ENCODE data around the gene MAPK4.
"Not testable (repeated sequence)": the region's sequence is repeated elsewhere in the genome, so short reads cannot be mapped to it uniquely, and the experiment has no call there.

Gene MAPK4

GRCh38 chr18:50559752-50560680, at the start of gene MAPK4:
MAPK4 (plus strand) TSS chr18:50560087; CDS start chr18:50663959, 103,872 bp downstream.
- no peak for DNase-seq (ENCODE audit: extremely low read depth, low read depth)
- TF ChIP-seq CTCF (IDR thresholded peaks at IDR 0.05; ENCODE audit: low read depth, low read length) = no peak

- not testable (repeated sequence) for DNase-seq (ENCODE audit: extremely low read depth, low read depth)
Observed at GRCh38 chr18:50517277-50517676, 42.6 kb upstream of the MAPK4 start.

- DNase-seq (ENCODE audit: extremely low read depth, low read depth) = no peak
- no peak for TF ChIP-seq CTCF (IDR thresholded peaks at IDR 0.05; ENCODE audit: low read depth, low read length)
Observed at GRCh38 chr18:50518787-50519546, 40.9 kb upstream of the MAPK4 start.

GRCh38 chr18:50523165-50523564, 36.7 kb upstream of the MAPK4 start:
- no peak for DNase-seq (ENCODE audit: extremely low read depth, low read depth)
- no peak for TF ChIP-seq CTCF (IDR thresholded peaks at IDR 0.05; ENCODE audit: low read depth, low read length)

GRCh38 chr18:50527636-50528307, 32.1 kb upstream of the MAPK4 start:
- no peak for DNase-seq (ENCODE audit: extremely low read depth, low read depth)
- TF ChIP-seq CTCF (IDR thresholded peaks at IDR 0.05; ENCODE audit: low read depth, low read length) = no peak

- no peak for DNase-seq (ENCODE audit: extremely low read depth, low read depth)
- TF ChIP-seq CTCF (IDR thresholded peaks at IDR 0.05; ENCODE audit: low read depth, low read length) = no peak
Observed at GRCh38 chr18:50528806-50529205, 31.1 kb upstream of the MAPK4 start.

- not testable (repeated sequence) for DNase-seq (ENCODE audit: extremely low read depth, low read depth)
Observed at GRCh38 chr18:50533822-50534221, 26.1 kb upstream of the MAPK4 start.

- DNase-seq (ENCODE audit: extremely low read depth, low read depth) = not testable (repeated sequence)
Observed at GRCh38 chr18:50544476-50544875, 15.4 kb upstream of the MAPK4 start.
